GM21515 (cell line): ENCODE results near the gene LMBR1L.
"Not testable (repeated sequence)": the region's sequence is repeated elsewhere in the genome, so short reads cannot be mapped to it uniquely, and the experiment has no call there.

ENCODE experiments used
- ATAC-seq: cut with Tn5 transposase; IDR thresholded peaks from one replicate; pipeline ENCODE4 v1.9.1; 2021; ENCODE audit not compliant: unreplicated experiment

The LMBR1L gene

GRCh38 chr12:49110464-49111155 lies at the start of gene LMBR1L:
TSS of gene LMBR1L (minus strand) at chr12:49110847. CDS start at chr12:49110555, 292 bp downstream.
- ATAC-seq: peak; percentile 99

GRCh38 chr12:49160399-49160798 lies 49.8 kb upstream of the LMBR1L start:
- no peak for ATAC-seq

- no peak for ATAC-seq
These were observed 43.6 kb upstream of the LMBR1L start for GRCh38 chr12:49154221-49154620.

GRCh38 chr12:49147384-49147783 lies 36.7 kb upstream of the LMBR1L start:
- ATAC-seq: no peak

- no peak for ATAC-seq
These were observed 35.8 kb upstream of the LMBR1L start for GRCh38 chr12:49146406-49146805.

GRCh38 chr12:49144384-49144783 lies 33.7 kb upstream of the LMBR1L start:
- ATAC-seq: no peak

- no peak for ATAC-seq
These were observed 28.4 kb upstream of the LMBR1L start for GRCh38 chr12:49138999-49139398.

- no peak for ATAC-seq
These were observed 27.9 kb upstream of the LMBR1L start for GRCh38 chr12:49138587-49138986.

GRCh38 chr12:49137476-49137875 lies 26.8 kb upstream of the LMBR1L start:
- no peak for ATAC-seq

- ATAC-seq: not testable (repeated sequence)
These were observed 26.4 kb upstream of the LMBR1L start for GRCh38 chr12:49136997-49137396.

GRCh38 chr12:49133590-49133989 lies 22.9 kb upstream of the LMBR1L start:
- no peak for ATAC-seq

GRCh38 chr12:49133014-49133413 lies 22.4 kb upstream of the LMBR1L start:
- no peak for ATAC-seq

GRCh38 chr12:49131894-49132461 lies 21.3 kb upstream of the LMBR1L start:
- ATAC-seq: no peak

GRCh38 chr12:49131051-49131893 lies 20.6 kb upstream of the LMBR1L start, which contains the start of gene TUBA1B:
TSS of gene TUBA1B (minus strand) at chr12:49131395. CDS start at chr12:49131300, 95 bp downstream.
- ATAC-seq: peak; percentile 70

- peak; percentile 47 for ATAC-seq
These were observed 19.8 kb upstream of the LMBR1L start for GRCh38 chr12:49130151-49131050.

- no peak for ATAC-seq
These were observed 18.9 kb upstream of the LMBR1L start for GRCh38 chr12:49129332-49130150.

GRCh38 chr12:49127971-49128370 lies 17.3 kb upstream of the LMBR1L start:
- not testable (repeated sequence) for ATAC-seq

- ATAC-seq: no peak
These were observed 16.5 kb upstream of the LMBR1L start for GRCh38 chr12:49126852-49127763.
